Stimulated activated CD4-positive, alpha-beta T cell treated with anti-CD3 and anti-CD28 coated beads, Interleukin-4, amount 100 ng/mL, for 1 hour (primary cell): Measurements from ENCODE around the gene STX3.

ENCODE experiments used
- DNase-seq: peaks from one replicate; pipeline ENCODE4 v3.0.0-alpha.2; 2020

Gene STX3

DNA sequence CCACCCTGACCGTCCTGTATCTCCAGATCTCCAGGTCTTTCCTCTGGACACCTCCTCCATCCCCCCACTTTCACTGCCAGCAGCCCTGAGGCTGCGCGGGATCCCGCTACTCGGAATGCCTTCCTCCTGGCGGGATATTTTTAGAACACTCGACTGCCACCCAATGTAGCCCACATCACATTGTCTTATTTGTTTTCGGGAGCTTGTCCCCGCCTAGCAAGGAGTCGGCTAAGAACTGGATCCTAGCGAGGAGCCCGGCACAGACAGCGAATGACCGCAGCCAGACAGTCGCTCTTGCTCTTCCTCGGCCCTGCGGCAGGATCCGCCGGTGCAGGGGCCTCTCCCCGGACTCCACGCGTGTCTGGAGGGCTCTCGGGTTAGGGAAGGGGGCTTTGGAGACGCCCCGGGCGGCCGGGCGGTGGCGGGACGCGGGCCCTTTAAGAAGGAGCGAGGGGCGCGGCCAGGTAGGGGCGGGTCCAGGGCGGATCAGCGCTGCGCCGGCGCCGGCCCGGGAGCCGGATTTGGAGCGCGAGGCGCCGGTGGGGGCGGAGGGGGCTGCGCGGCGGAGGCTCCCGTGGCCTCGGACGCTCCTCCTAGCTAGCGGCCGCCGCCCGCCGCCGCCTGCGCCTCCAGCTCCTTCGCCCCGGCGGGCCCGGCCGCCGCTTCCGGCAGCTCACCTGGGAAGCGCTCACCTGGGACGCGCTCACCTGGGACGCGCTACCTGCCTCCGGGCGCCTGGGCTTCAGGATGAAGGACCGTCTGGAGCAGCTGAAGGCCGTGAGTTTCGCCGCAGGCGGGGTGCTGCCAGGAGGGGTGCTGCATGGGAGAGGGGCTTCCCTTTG is at the start of gene STX3:
Gene STX3, plus strand, starts transcription at position 518 of the 842 bp plus-strand sequence. Its CDS starts 230 bp downstream, at position 748.
- DNase-seq: peak; percentile 76

DNA sequence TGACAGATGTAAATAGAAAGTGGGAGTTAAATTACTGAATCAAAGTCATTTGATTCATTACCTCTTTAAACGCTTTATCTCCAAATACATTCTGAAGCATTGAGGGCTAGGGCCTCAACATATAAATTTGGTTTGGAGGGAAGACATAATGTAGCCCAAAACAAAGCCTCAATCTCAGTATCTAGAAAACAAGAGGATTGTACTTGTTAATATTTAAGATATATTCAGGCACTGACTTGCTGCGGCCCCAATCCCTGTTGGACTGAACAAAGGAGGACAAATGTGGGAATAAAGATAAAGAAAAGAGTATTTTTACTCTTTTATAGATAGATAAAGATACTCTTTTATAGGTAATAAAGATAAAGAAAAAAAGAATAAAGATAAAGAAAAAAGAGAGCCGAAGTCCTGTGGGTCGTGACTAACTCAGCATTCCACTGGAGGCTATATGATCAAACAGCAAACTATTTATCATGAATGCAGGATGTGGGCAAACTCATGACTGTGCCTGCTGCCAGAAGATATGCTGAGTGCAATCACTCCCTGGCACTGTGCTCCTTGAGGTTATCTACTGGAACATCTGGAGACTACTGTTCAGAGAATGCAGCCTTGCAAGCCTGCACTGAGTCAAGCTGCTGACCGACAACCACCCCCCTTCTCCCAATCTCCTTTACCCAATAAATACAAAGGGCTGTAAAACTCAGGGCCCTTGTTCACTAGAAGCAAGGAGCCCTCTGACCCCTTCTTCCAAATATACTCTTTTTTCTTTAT is 48.5 kb upstream of the STX3 start:
- no peak for DNase-seq

DNA sequence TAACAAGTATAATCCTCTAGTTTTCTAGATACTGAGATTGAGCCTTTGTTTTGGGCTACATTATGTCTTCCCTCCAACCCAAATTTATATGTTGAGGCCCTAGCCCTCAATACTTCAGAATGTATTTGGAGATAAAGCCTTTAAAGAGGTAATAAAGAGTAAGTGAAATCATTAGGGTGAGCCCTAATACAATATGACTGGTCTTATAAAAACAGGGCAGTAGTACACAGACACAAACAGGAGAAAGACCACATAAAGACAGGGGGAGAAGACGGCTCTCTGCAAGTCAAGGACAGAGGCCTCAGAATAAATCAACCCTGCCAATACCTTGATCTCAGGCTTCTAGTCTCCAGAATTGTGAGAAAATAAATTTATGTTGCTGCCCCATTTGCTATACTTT is 47.8 kb upstream of the STX3 start:
- DNase-seq: no peak

GRCh38 chr11:59708537-59708936 is 46.6 kb upstream of the STX3 start:
- no peak for DNase-seq

GRCh38 chr11:59710136-59710847 is 44.9 kb upstream of the STX3 start:
- DNase-seq: no peak

- no peak for DNase-seq
Measured at GRCh38 chr11:59713745-59714144, 41.4 kb upstream of the STX3 start, which contains the start of gene OR10V1. Gene OR10V1 (minus strand): TSS chr11:59713845. CDS start chr11:59713845, 0 bp downstream.

- DNase-seq: no peak
Measured at GRCh38 chr11:59716051-59716450, 39.1 kb upstream of the STX3 start.

DNA sequence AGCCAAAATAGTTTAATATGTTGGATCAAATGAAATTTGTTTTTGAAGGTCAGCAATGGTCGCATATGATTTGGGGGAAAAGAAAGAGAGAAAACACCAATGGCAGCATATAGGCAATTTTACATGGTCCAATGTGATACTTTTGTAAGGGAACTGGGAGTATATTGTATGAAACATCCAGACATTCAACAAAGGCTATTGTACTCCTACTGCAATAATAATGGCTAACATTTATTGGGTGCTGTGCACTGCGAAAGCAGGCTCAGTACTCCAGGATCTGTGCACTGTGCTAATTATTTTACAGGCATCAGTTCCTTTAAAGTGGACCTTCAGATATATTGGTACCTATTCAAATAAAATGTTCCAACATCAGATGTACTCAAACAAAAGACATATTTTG is 35.6 kb upstream of the STX3 start:
- DNase-seq: no peak

- DNase-seq: no peak
Measured at GRCh38 chr11:59724066-59724465, 31.1 kb upstream of the STX3 start.

- no peak for DNase-seq
Measured at GRCh38 chr11:59727426-59727825, 27.8 kb upstream of the STX3 start.

DNA sequence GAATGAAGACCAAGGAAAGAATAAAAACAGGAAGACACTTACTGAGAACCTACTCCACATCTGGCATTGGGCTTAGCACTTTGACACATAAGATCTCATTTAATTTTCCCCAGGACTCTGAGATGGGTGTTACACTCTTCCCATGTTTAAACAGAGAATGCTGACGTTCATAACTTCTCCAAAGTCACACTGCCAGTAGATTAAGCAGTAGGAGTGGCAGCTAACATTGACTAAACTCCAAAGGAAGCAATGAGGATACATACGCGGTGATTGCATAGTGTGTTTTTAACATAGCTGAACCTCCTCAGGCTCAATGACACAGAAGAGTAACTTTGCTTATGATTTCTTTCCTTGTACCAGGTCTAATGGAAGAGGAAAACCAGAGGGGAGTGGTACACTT is 27.0 kb upstream of the STX3 start:
- no peak for DNase-seq

DNA sequence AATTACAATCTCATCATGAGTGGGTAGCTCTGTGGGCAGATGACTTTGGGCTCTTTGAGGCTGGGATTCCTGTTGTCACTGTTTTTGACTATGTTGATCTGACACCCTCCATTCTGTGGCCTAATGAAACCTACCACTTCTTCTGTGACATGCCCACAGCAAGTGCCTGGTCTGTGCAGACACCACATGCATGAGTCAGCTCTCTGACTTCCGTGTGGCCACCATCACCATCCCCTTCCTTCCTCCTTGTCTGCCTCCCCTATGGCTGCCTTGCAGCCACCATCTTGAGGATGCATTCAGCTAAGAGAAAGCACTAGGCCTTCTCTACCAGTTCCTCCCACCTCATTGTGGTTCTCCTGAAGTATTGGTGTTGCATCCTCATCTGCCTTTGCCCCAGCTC is 26.3 kb upstream of the STX3 start:
- DNase-seq: no peak

DNA sequence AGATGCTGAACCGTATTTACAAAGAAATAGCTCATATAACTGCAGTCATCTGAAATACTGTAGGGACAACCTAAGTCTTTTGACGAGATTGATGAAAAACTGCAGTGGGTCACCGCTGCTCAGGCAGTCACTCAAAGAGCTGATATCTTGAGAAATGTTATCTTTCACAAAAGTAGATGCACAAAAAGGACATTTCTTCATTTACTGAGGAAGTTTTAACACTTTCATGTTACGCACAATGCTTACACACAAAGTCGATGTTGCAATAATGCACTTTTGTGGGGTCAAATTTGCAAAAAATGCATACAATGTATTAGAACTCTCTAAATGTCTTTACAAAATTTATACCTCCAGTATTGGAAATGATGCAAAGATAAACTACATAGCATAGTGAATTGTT is 25.3 kb upstream of the STX3 start:
- DNase-seq: no peak

- DNase-seq: no peak
Measured at GRCh38 chr11:59730896-59731565, 24.1 kb upstream of the STX3 start.

GRCh38 chr11:59746111-59746510 is 9.1 kb upstream of the STX3 start:
- DNase-seq: no peak

- DNase-seq: peak; percentile 80
Measured at GRCh38 chr11:59753650-59754493, 1.3 kb upstream of the STX3 start.

DNA sequence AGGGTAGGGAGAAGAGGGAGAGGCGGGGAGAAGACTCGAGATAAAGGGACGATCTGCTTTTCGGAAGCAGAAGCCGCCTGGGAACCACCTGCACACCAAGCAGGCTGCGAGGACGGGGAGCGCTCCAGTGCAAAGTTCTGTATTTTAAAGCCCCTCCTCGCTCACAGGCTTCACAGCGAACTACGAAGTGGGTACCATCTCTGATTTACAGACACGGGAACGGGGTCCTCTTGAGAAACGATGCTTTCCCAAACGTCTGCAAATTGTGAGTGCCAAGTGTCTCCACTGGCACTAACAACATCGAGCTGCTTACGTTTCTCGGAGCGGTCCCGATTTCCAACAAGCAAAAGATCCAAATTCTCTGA is 700 bp upstream of the STX3 start:
- peak; percentile 29 for DNase-seq

GRCh38 chr11:59755701-59756557 is 753 bp downstream of the STX3 start:
- DNase-seq: peak; percentile 42

GRCh38 chr11:59756558-59756840 is 1.3 kb downstream of the STX3 start:
- DNase-seq: no peak

DNA sequence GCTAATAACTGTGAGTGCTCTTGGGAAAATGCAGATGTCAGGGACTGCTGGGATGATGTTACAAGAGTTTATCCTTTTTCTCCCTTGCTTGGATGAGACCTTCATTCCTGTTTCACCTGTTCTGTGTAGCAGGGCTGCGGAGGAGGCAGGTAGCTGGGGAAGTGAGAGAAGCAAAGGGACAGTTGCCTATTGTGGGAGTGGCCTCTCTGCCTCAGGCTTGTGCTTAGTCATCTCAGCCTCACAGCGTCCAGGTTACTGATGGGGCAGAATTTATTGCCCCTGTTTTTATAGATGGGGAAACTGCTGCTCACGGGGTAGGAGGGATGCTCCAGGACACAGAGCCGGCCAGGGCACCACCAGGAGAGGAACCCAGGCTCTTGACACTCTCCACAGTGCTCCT is 1.7 kb downstream of the STX3 start:
- DNase-seq: no peak

DNA sequence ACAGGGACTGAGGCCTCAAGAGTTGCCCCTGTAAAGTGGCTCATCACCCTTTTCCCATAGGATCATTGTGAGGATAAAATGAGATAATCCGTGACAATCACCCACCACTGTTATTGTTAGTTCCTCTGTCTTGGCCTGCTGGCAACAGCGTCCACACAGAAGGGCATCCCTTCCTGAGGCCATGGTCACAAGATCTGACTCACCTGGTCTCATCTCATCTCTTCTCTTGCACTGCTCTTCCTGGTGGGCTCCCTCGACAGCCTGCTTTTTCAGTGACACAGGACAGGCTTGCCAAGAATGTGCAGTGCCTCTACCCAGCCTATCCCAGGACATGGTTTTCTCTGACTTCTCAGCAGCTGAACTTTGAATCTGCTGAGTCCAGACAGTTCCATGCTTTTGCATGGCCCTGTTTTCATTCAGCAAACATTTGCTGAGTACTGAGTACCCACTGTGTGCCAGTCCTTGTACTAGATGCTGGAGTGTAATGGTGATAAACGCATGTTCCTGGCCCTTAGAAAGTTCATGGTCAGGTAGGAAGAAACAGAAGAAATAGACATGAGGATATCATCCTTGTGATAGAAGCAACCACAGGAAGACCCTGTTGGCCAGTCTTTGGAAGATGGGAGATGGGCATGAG is 3.3 kb downstream of the STX3 start:
- DNase-seq: no peak
